Loucy (cell line): ENCODE results near the gene DCUN1D3.

ENCODE experiments used
- EZH2phosphoT487 ChIP-seq: fragments of 200-600 bp; IDR thresholded peaks from 2 replicates; pipeline ENCODE4 v1.6.1; 2018; ENCODE audit warnings: antibody characterized with exemption, mild to moderate bottlenecking, moderate library complexity, borderline replicate concordance
- TF ChIP-seq, protein P1 (sequence below): fragments of 200-600 bp; sonication (generic); conservative IDR thresholded peaks from 2 replicates; pipeline ENCODE4 v1.5.1; 2014; ENCODE audit warnings: mild to moderate bottlenecking, antibody characterized with exemption, low read length

DNA sequence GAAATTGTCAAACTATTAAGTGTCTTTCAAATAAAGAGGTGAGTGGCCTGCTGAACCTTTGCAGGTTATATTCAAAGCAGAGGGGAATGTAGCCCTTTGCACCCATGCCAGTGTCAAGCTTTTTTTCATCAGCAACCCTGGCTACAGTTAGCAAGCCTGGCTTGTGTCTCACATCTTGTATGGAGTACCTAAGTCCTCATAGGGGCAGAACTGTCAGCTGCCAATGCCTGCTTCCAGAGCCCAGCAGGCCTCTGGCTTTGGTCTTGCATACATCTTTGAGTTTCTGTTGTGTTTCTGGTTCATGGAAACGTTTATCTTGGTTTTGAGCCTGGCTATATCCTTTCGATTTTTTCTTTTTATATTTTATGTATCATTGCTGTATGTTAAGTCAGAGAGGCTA lies 67.1 kb downstream of the DCUN1D3 start:
- TF ChIP-seq, protein P1, sequence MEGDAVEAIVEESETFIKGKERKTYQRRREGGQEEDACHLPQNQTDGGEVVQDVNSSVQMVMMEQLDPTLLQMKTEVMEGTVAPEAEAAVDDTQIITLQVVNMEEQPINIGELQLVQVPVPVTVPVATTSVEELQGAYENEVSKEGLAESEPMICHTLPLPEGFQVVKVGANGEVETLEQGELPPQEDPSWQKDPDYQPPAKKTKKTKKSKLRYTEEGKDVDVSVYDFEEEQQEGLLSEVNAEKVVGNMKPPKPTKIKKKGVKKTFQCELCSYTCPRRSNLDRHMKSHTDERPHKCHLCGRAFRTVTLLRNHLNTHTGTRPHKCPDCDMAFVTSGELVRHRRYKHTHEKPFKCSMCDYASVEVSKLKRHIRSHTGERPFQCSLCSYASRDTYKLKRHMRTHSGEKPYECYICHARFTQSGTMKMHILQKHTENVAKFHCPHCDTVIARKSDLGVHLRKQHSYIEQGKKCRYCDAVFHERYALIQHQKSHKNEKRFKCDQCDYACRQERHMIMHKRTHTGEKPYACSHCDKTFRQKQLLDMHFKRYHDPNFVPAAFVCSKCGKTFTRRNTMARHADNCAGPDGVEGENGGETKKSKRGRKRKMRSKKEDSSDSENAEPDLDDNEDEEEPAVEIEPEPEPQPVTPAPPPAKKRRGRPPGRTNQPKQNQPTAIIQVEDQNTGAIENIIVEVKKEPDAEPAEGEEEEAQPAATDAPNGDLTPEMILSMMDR = no peak
- no peak for TF ChIP-seq EZH2phosphoT487
